Measurements from ENCODE around the gene PRKCD.

Gene PRKCD

DNA sequence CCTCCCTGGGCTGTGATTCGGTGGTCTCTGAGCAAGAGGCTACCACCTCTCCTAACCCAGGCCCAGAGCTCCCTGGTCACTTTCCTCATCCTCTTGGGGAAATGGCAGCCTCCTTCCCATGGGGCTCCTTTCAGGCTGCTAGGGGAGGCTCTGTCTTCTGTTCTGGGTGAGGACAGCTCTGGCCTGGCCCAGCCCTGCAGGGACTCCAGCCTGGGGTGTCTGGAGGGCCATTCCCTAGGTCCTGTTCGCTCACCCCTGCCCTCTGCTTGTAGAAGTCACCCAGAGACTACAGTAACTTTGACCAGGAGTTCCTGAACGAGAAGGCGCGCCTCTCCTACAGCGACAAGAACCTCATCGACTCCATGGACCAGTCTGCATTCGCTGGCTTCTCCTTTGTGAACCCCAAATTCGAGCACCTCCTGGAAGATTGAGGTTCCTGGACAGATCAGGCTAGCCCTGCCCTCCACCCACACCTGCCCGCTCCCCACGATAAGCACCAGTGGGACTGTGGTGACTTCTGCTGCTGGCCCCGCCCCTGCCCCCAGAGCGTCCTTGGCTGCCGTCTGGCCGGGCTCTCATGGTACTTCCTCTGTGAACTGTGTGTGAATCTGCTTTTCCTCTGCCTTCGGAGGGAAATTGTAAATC lies 30.9 kb downstream of the PRKCD start:
- H3K4me3 ChIP-seq (ENCODE audit: low read depth, low read length) = no peak overlapping the region
- peak; percentile 40 for DNase-seq (ENCODE audit: low read depth)
- TF ChIP-seq, protein P1, sequence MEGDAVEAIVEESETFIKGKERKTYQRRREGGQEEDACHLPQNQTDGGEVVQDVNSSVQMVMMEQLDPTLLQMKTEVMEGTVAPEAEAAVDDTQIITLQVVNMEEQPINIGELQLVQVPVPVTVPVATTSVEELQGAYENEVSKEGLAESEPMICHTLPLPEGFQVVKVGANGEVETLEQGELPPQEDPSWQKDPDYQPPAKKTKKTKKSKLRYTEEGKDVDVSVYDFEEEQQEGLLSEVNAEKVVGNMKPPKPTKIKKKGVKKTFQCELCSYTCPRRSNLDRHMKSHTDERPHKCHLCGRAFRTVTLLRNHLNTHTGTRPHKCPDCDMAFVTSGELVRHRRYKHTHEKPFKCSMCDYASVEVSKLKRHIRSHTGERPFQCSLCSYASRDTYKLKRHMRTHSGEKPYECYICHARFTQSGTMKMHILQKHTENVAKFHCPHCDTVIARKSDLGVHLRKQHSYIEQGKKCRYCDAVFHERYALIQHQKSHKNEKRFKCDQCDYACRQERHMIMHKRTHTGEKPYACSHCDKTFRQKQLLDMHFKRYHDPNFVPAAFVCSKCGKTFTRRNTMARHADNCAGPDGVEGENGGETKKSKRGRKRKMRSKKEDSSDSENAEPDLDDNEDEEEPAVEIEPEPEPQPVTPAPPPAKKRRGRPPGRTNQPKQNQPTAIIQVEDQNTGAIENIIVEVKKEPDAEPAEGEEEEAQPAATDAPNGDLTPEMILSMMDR (IDR thresholded peaks at IDR 0.05; ENCODE audit: insufficient read depth, low read depth, low read length, missing control alignments) = no peak

DNA sequence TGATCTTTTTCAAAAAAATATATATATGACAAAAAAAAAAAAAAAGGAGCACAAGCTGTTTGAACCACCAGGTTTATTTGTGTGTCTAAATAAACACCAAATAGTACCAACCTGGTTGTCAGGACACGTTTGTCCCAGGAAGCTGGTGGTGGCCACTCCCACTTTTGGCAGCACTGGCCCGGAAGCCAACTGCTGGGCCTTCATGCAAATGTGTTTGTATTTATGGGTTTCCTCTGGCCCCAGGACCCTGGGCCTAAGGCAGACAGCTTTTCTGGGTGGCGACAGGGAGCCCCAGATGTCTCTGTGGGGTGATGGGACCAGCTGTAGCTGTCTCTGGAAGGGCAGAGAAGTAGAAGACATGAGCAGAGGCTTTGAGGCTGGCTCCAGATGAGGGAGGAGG lies 31.6 kb downstream of the PRKCD start:
- DNase-seq (ENCODE audit: low read depth) = peak; percentile 86
- TF ChIP-seq, protein P1 (IDR thresholded peaks at IDR 0.05; ENCODE audit: insufficient read depth, low read depth, low read length, missing control alignments) = no peak
- H3K4me3 ChIP-seq (ENCODE audit: low read depth, low read length) = peak overlapping the region; percentile 11; the same call in 1 of the 2 replicates

DNA sequence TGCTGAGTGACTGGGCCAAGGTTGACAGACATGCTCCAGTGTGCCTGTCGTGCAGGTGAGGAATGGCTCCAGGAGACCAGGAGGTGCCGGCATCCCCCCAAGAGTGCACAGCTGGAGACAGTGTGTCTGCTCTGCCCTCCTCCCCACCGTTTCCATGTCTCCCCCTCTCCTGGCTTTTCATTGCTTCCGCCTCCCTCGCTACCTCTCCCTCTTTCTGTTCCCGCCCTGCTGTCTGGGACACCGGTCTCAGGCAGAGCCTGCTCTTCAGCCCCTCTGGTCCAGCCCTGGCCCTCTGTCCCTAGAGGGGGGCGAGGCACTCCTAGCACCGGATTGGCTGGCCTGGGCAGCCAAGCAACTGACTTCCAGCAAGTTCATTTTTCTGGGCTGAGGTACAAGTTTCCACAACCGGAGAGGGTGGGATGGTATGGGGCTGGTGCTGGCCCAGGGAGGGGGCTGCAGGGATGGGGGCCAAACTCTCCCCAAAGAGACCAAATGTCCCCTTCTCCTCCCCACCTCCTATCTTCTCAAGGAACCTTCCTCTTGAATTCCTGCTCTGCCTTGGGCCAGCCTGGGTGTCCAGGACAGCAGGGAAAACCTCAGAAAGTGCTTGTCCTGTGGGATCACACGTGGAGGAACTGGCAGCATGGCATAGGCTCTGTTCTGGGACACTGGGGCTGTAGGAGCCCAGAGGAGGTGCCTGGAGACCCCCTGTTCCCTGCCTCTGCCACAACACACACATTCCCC lies 32.6 kb downstream of the PRKCD start:
- no peak for DNase-seq (ENCODE audit: low read depth)
- TF ChIP-seq, protein P1 (IDR thresholded peaks at IDR 0.05; ENCODE audit: insufficient read depth, low read depth, low read length, missing control alignments) = no peak

DNA sequence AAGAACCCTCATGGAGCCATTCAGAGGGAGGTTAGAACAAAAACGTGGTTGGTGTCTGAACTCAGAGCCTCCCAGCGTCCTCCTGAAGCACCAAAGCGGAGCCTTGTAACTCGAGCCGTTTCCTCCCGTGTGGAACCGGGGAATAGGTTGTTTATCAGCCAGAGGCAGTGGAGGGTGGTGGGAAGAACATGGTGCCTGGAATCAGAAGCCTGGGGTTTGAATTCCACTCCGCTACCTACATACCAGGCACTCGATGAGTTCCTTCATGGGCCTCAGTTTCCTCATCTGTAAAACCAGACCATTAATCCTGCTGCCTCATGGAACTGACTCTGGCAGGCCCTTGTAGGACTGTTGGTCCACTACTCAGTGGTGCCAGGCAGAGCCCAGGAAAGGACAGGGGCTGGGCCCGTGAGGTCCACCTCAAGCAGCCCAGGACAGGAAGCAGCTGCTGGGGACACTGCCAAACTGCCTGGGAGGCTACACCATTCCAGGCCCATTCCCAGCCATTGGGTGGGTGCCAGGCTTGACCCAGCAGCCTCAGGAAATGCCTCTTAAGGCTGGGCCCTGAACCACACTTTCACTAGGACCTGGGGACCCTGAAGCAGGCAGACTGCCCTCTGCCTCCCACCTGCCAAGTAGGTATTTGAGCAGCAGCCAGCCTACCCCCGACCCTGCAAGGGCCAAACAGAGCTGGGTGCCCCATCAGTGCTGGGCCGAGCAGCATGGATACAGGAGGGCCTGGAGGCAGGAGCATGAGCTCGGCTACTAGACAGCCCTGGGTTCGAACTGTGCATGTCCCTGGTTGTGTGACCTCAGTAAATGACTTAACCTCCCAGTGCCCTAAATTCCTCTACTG lies 33.4 kb downstream of the PRKCD start:
- H3K4me3 ChIP-seq (ENCODE audit: low read depth, low read length) = no peak overlapping the region
- TF ChIP-seq, protein P1 (IDR thresholded peaks at IDR 0.05; ENCODE audit: insufficient read depth, low read depth, low read length, missing control alignments) = no peak
- DNase-seq (ENCODE audit: low read depth) = no peak

More for the DNA sequence above, 32.6 kb downstream of the PRKCD start:
- no peak overlapping the region for H3K4me3 ChIP-seq (ENCODE audit: low read depth, low read length)

DNA sequence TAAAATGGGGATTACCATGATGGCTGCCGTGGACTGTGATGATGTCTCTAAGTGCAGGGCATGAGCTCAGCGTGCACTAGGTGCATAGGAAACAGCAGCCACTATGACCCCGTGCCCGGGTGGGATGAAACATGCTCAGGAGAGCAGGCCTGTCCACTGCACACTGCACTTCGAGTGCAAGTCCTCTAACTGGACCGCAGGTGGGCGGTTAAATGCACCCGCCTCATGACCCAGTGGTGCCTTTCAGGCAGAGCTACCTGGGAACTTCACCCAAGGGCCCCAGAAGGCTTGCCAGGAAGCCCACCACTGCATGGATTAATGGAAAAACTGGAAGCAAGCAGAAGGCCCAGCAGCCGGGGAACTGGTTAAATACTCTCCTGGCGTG lies 34.0 kb downstream of the PRKCD start:
- no peak overlapping the region for H3K4me3 ChIP-seq (ENCODE audit: low read depth, low read length)
- no peak for DNase-seq (ENCODE audit: low read depth)
- TF ChIP-seq, protein P1 (IDR thresholded peaks at IDR 0.05; ENCODE audit: insufficient read depth, low read depth, low read length, missing control alignments) = no peak

DNA sequence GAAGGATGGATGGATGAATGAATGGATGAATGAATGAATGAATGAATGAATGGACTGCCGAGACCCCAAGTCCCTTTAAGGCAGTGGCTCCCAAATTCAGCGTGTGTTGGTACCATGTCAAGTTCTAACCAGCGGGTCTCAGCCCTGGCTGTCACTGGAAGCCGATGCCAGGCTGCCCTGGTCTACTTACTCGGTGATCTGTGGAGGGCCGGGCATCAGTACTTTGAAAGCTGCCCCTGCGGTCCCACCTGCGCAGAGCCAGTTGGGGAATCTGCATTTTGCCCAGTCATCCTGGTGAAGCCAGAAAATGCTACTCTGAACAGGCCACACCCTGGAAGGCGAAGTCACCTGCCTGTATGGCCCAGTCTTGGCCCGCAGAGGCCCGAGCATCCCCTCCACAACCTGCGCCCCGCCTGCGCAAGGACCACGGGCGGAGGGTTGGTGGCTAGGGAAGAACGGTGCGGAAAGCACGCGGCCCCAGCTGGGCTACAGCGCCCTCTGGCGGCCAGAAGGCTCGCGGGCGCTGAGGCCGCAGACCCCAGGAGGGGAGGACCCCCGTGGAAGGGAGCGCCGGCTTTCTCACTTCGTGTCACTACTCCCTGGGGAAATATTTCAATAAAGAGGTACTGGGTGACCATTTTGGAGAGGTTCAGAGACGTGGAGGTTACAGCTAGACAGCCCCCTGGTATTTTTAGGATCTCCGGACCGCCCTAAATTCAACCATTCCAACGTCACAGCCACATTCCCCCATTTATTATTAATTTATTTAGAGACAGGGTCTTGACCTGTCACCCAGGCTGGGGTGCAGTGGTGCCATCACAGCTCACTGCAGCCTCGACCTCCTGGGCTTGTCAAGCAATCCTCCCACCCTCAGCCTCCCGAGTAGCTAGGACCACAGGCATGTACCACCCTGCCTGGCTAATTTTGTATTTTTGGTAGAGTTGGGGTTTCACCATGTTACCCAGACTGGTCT lies 34.9 kb downstream of the PRKCD start:
- peak overlapping the region; percentile 65 for H3K4me3 ChIP-seq (ENCODE audit: low read depth, low read length)
- peak; percentile 80 for DNase-seq (ENCODE audit: low read depth)
- TF ChIP-seq, protein P1 (IDR thresholded peaks at IDR 0.05; ENCODE audit: insufficient read depth, low read depth, low read length, missing control alignments) = peak; percentile 96

Measured in GM12865 (cell line).